GM19193 (cell line): ENCODE results near the gene USP2.

Experiments
- POLR2A ChIP-seq: IDR thresholded peaks from 4 replicates; pipeline ENCODE4 v1.6.1; 2011; ENCODE audit not compliant: insufficient read depth, insufficient read length; ENCODE audit errors: extremely low read depth

The USP2 gene

DNA sequence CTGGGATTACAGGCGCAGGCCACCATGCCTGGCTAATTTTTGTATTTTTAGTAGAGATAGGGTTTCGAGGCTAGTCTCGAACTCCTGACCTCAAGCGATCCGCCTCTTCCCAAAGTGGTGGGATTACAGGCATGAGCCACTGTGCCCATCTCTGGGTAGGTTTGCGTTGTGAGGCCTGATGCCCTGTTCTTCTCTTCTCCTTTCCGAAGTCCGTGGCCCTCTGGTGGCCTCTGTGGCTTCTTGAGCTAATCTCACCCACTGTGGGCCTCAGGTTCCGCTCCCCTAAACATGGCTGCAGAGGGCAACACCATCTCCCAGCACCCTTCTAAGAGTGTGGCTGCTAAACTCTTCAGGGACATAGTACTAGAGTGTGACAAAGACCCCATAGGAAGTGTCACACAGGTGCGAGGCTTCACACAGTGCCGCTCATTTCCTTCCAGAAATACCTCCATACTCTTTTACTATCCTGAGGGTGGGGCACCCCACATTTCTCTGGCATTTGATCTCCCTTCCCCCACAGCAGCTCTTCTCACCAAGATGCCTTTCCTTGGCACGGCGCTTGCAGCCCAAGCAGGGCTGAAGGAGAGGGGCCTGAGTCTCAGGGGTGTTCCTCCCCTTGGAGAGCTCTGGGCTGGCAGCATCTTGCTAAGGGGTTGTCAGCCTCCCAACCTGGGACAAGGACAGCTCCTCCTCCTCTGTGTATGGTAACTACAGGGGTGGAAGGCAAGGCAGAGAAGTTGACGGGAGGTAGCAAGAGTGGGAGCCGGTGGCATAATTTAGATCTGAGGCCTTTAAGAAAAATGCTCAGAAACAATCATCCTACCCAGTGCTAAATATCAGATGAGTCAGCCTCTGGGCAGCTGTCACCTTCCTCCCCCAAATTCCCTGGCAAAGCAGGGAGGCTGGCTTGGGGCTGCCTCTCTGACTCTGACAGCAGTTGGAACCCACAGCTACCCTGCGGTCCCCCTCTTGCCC lies 35.4 kb upstream of the USP2 start:
- TF ChIP-seq POLR2A = no peak

DNA sequence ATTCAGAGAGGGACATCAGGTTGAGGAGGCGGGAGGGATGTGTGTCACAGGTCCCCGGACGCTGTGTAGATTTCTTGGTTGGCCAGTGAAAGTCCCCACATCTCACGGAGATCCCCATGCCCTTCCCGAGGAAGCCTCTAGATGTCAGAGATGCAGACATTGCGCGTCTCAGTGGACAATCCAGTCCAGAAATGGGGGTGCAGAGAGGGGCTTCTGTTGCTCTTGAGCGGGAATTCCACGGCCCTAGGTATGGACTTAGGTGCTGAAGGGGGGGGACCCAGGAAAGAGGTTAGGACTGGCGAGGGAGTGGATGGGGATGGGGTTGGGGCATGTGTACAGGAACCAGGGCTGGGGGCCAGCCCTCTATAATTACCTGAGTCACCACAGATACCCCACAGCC lies 34.5 kb upstream of the USP2 start:
- no peak for TF ChIP-seq POLR2A

DNA sequence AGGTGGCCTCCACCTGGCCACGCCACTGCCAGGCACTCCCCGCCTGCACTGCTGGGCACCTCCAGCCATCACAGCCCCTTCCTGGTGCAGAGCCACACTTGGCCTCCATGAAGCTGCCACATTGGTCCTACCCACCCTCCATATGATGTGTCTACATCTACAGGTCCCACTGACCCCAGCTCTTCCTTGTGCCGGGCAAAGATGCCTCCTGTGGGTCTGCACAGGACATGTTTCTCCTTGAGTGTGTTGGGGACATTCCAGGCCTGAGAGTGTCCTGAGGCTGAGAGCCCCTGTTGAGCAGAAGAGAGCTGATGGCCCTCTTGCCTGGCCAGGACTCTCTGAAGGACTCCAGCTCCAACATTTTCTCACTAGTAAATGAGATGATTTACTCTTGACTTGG lies 34.0 kb upstream of the USP2 start:
- TF ChIP-seq POLR2A = no peak

DNA sequence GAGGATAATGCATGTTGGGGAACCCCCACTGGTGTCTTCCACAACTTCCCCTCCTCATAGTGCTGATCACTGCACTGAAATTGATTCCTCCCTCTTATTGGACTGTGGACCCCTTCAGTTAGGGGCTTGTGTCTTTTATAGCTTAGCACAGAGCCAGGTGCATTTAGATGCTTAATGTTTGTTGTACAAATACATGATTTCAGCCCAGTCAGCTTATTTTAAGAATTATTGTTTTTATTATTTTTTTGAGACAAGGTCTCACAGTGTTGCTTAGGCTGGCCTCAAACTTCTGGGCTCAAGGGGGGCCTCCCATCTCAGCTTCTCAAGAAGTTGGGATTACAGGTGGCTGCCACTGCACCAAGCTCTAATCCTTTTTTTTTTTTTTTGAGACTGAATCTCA lies 33.2 kb upstream of the USP2 start:
- no peak for TF ChIP-seq POLR2A

DNA sequence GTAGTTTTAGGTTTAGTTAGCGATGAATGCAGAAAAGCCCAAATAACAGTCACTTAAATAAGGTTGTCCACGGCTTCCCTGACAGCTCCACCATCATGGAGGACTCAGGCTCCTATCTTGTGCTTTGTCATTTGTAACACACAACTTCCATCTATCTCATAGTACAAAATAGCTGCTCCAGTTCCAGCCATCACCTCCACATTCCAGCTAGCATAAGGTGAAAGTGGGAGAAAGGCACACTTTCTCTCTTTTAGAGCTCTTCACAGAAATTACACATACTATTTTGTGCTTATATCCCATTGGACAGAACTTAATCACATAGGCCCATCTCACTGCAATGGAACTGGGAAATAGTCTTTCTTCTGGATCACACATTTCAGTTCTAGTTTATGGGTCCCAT lies 32.8 kb upstream of the USP2 start:
- no peak for TF ChIP-seq POLR2A

DNA sequence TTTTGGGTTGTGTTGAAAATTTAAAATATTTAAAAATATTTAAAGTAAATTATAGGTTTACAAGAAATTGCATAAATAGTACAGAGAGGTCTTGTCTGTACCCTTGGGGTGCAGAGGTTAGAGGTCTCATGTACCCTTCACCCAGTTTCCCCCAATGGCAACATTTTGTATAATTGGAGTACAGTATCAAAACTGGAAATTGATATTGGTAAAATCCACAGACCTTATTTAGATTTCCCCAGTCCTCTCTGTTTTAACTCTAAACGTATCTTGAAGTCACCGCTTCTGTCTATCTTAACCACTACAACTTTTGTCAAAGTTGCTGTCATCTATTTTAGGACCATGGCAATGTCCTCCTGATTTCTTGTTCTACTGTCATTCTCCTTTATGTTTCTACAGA lies 30.6 kb upstream of the USP2 start:
- no peak for TF ChIP-seq POLR2A

DNA sequence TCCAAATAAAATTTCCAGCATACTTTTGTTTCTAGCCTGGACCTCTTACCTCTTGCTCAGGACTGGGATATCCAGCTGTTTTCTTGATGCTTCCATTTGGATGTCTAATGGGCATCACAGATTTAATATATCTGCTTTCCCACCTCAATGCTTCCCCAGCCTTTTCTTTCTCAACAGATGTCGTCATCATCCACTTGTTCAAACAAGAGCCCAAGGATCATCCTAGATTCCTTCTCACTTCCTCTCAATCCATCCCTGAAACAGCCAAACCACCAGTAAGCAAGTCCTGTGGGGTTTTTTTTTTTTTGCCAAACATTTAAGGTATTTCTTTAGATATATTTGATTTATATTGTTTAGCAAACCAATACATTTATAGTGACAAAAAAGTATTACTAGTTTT lies 29.0 kb upstream of the USP2 start:
- TF ChIP-seq POLR2A = no peak

DNA sequence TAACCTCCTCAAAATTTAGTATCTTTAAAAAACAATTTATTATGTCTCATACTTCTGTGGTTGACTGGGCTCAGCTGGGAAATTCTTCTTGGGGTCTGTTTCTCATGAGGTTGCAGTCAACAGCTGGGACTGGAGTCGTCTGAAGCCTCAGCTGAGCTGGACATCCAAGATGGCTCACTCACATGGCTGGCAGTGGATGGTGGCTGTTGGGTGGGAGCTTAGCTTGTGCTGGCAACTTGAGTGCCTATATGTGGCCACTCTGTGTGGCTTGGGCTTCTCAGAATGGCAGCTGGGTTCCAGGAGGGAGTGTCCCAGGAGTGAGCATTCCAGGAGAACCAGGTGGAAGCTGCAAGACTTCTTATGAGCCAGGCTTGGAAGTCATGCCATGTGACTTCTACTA lies 28.2 kb upstream of the USP2 start:
- TF ChIP-seq POLR2A = no peak

DNA sequence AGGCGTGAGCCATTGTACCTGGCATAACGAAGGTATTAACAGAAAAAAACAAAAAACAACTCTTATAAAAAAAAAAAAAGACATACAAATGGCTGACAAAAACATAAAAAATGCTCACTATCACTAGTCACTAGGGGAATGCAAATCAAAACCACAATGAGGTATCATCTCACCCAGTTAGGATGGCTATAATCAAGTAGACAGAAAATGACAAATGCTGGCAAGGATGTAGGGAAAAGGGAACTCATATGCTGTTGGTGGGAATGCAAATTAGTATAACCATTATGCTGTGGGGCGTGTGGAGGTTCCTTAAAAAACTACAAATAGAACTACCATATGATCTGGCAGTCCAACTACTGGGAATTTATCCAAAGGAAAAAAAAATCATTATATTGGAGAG lies 24.5 kb upstream of the USP2 start:
- no peak for TF ChIP-seq POLR2A

DNA sequence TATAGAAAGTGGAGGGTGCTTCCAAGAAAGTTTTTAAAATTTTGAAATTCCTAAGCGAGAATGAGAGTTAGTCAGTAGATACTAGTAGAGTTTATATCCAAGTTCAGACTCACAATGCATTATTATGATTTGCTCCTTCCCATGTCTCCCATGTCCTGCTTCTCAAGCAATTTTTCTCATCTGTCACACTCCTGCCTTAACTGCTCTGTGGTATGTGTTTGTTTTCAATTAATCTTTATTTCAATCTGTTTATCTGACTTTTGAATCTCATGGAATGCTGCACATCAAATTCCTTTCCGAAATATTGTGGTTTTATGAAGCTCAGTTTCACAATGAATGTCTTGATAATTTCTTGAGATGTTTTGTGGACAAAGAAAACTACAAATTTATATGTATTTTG lies 23.4 kb upstream of the USP2 start:
- TF ChIP-seq POLR2A = no peak

DNA sequence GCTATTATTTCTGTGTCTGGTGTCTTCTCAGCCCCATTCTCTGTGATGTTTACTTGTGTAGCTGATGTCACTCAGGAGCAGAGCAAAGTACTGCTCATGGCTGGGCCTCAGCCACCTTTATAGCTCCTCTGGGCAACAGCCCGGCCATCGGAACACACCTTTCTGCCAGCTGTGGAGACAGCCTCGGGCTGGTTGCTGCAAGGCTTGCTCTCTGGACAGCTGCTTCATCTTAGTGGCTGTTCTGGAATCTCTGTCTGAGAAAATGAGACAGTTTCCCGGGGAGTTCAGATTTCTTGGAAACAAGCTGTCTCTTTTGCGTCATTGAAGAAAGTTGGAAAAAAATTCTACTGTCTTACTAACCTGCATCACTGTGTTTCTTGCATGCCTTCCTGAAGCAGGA lies 21.5 kb upstream of the USP2 start:
- no peak for TF ChIP-seq POLR2A

DNA sequence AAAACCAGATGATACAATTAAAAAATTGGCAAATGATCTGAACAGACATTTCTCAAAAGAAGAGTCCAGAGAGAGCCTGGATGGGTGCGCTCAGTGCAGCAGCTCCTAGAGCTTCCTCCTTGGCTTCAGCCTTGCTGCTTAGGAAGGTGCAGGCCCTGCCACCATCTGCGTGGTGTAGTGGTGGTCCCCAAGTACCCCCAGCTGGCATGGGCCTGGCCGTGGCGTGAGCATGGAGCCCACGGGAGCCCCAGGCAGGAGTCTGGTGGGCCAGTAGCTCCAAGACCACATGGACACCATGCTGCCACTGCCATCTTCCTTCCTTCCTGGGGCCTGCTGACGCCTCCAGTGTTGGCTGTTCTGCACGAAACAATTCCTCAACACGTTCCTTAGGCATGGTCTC lies 21.0 kb upstream of the USP2 start:
- no peak for TF ChIP-seq POLR2A

DNA sequence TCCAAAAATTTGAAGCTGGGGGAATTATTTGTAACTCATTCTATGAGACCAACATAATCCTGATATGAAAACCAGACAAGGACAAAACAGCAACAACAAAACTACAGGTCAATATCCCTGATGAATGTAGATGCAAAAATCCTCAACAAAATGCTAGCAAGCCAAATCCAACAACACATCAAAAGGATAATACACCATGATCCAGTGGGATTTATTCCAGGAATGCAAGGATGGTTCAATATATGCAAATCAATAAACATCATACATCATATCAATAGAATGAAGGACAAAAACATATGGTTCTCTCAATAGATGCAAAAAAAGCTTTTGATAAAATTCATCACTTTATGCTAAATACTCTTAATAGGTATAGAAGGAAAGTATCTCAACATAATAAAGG lies 19.4 kb upstream of the USP2 start:
- no peak for TF ChIP-seq POLR2A

DNA sequence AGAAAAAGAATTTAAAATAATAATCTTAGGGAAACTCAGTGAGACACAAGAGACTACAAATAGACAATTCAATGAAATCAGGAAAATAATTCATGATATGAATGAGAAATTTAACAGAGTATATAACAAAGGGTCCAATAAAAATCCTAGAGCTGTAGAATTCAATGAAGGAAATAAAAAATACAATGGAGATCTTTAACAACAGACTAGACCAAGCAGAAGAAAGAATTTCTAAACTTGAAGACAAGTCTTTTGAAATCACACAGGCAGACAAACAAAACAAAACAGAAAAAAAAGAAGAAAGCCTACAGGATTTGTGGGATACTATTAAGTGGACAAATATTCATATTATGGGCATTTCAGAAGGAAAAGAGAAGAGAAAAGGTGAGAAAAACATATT lies 16.2 kb upstream of the USP2 start:
- no peak for TF ChIP-seq POLR2A

DNA sequence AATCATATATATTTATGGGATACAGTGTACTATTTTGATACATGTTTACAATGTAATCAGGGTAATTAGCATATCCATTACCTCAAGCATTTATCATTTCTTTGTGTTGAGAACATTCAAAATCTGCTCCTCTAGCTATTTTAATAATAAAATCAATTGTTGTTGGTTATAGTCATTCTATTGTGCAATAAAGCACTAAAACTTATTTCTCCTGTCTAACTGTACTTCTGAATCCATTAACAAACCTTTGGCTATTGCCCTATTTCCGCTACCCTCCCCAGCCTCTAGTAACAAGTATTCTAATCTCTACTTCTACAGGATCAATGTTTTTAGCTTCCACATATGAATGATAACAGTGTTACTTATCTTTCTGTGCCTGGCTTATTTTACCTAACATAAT lies 15.3 kb upstream of the USP2 start:
- TF ChIP-seq POLR2A = no peak

DNA sequence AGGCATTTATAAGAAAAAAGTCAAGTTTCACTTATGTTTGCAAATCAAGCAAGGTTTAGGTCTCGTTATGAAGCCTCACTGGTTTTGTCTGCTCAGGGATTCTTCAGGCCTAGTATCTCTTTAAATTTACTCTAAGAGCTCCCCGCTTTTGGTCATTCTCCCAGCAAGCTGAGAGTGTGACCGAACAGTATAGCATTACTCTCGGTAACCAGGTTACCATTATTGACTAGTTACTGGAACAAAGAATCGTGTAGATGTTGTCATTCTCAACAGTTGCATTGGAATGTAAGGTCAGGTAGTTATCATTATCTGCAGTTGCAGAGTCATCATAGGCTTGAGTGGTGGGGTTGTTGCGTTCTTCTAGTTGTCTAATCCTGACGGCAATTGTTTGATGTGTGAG lies 9.8 kb upstream of the USP2 start:
- no peak for TF ChIP-seq POLR2A
